HG02610 (cell line): ENCODE results near the gene DYSF.
"Not testable (repeated sequence)": the region's sequence is repeated elsewhere in the genome, so short reads cannot be mapped to it uniquely, and the experiment has no call there.

Source experiments
- ATAC-seq: cut with Tn5 transposase; IDR thresholded peaks from one replicate; pipeline ENCODE4 v1.9.1; 2021; ENCODE audit warnings: mild to moderate bottlenecking, moderate library complexity; ENCODE audit not compliant: unreplicated experiment

The DYSF gene

GRCh38 chr2:71453404-71454220 is at the start of gene DYSF:
TSS of gene DYSF (plus strand) at chr2:71453561.
- ATAC-seq = no peak

DNA sequence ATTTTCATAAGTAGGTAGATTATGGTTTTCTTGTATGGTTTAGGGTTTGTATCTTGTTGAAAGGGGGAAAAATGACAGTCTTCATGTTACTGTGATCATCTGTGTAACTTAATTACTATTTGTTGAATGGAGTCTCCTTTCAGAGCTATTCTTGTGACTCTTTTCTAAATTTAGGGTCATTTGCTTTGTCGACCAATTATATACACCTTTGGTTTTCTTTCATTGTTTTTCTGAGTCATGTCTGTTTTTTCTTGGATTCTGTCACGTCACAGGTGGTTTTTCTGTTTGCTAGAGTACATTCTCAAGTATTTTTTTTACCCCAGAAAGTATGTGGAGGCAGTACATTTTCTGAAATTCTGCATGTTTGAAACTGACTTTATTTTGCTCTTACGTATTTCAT is 43.8 kb upstream of the DYSF start:
- ATAC-seq = no peak

GRCh38 chr2:71410696-71411095 is 42.7 kb upstream of the DYSF start:
- no peak for ATAC-seq

GRCh38 chr2:71416866-71417265 is 36.5 kb upstream of the DYSF start:
- not testable (repeated sequence) for ATAC-seq

DNA sequence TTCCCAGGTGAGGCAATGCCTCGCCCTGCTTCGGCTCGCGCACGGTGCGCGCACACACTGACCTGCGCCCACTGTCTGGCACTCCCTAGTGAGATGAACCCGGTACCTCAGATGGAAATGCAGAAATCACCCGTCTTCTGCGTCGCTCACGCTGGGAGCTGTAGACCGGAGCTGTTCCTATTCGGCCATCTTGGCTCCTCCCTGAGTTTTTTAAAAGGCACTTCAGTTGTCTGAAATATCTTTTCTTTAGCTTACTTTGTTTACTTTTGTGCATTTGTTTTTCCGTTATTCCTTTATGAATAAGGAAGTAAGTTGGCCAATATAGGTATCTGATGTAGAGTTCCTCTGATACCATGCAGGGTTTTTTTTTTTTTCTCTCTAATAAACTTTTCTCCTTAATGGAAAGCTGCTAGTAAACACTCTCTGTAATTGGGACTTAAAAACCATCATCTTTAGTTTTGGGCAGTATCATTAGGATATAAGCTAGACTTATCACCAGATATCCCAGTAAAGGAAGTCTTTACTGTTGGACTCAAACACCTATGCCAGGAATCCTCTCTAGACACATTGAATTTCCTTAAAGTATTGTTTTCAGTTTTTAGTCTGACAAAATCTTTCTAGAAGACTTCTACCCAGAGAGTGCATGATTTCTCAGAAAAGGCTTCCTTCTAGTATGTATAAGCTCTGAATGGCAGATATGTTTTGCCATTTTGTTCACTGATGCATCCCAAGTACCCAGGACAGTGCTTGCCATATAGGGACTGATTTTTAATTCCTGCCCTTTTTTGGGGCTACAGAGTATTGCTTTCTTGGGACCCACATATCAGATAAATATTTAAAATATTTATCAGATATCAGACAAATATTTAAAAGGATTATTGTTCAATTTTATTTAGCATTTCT is 35.8 kb upstream of the DYSF start:
- ATAC-seq = no peak

DNA sequence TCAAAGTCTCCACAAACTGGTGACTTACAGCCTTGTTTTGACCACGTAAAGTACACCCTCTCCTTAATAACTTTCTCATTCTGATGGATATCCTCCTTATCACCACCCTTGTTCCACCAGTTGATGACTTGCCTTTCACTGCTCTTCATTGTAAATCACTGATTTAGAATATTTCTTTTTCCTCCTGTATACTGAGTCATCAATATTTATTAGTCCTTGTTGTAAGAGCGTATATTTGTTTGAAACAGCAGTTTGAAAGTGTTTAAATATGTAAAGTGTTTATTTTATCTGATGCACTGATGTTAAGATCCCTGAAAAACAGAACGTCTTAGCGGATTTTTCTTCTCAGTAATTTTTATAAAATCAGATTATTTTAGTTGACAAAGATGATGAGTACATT is 34.2 kb upstream of the DYSF start:
- no peak for ATAC-seq

- ATAC-seq = no peak
These were observed 33.4 kb upstream of the DYSF start for GRCh38 chr2:71419976-71420375.

GRCh38 chr2:71422786-71423185 is 30.6 kb upstream of the DYSF start:
- no peak for ATAC-seq

GRCh38 chr2:71423817-71424420 is 29.4 kb upstream of the DYSF start:
- no peak for ATAC-seq

- ATAC-seq = no peak
These were observed 26.6 kb upstream of the DYSF start for GRCh38 chr2:71426721-71427120.

GRCh38 chr2:71428472-71429383 is 24.6 kb upstream of the DYSF start:
- no peak for ATAC-seq

GRCh38 chr2:71445142-71445541 is 8.2 kb upstream of the DYSF start:
- ATAC-seq = not testable (repeated sequence)

DNA sequence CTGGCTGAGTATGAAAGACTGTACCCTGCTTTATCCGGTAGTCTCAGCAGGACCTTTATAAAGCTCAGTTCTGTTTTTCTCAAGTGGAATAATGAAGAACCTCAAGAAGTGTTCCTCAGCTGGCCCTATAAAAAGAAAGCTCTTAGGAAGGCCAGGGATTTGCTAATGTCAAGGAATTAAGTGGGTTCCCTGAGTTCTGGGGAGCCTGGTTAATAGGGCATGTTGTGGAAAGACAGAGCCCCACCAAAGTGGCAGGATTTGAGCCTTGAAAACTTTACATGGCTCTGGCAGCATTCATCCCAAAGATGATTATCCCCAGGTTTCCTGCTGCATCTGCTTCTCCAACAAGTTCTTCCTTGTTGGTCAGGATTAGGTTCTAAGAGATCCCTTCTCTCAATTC is 6.9 kb upstream of the DYSF start:
- ATAC-seq = no peak

DNA sequence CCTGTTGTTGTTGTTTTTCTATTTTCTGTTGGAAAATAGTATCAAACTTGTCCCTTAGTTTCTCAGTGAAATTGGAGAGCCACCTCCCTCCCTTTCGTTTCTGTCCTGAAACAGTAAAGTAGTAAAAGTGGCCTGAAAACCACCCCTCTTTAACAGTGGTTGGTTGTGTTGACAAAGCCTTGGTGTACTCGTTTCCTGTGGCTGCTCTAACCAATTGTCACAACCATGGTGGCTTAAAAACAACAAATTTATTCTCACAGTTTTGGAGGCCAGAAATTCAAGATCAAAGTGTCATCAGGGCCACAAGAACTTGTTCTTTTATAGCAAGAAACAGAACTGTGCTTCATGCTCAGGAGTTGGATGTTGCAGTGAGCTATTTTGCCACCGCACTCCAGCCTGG is 4.0 kb upstream of the DYSF start:
- ATAC-seq = no peak

- ATAC-seq = no peak
These were observed 1.7 kb upstream of the DYSF start for GRCh38 chr2:71451705-71452104.

- no peak for ATAC-seq
These were observed 796 bp upstream of the DYSF start for GRCh38 chr2:71452565-71452964.

- ATAC-seq = no peak
These were observed 1.1 kb downstream of the DYSF start for GRCh38 chr2:71454221-71455010.

- ATAC-seq = no peak
These were observed 1.8 kb downstream of the DYSF start for GRCh38 chr2:71455011-71455740.
